Measurements from ENCODE around the gene MARK1.

Gene MARK1
- 0 to 0.04 reads per million in 2 experiments for total RNA-seq

GRCh38 chr1:220527908-220528678 lies at the start of gene MARK1:
Gene MARK1, plus strand, starts transcription at chr1:220528136. Its CDS starts 687 bp downstream, at chr1:220528823.
- DNase-seq (ENCODE audit: low read depth), result no peak

- DNase-seq (ENCODE audit: low read depth), result no peak
These were observed 44.2 kb upstream of the MARK1 start for GRCh38 chr1:220483700-220484099.

GRCh38 chr1:220484135-220484534 lies 43.8 kb upstream of the MARK1 start:
- no peak for DNase-seq (ENCODE audit: low read depth)

- DNase-seq (ENCODE audit: low read depth), result no peak
These were observed 42.8 kb upstream of the MARK1 start for GRCh38 chr1:220485131-220485530.

- DNase-seq (ENCODE audit: low read depth), result no peak
These were observed 42.1 kb upstream of the MARK1 start for GRCh38 chr1:220485791-220486190.

GRCh38 chr1:220487297-220487820 lies 40.6 kb upstream of the MARK1 start:
- DNase-seq (ENCODE audit: low read depth), result no peak

GRCh38 chr1:220491891-220492290 lies 36.0 kb upstream of the MARK1 start:
- no peak for DNase-seq (ENCODE audit: low read depth)

- DNase-seq (ENCODE audit: low read depth), result no peak
These were observed 30.6 kb upstream of the MARK1 start for GRCh38 chr1:220497220-220497947.

- DNase-seq (ENCODE audit: low read depth), result no peak
These were observed 29.7 kb upstream of the MARK1 start for GRCh38 chr1:220498188-220498587.

GRCh38 chr1:220500372-220500771 lies 27.6 kb upstream of the MARK1 start:
- no peak for DNase-seq (ENCODE audit: low read depth)

- no peak for DNase-seq (ENCODE audit: low read depth)
These were observed 23.6 kb upstream of the MARK1 start for GRCh38 chr1:220504329-220504728.

- DNase-seq (ENCODE audit: low read depth), result no peak
These were observed 20.9 kb upstream of the MARK1 start for GRCh38 chr1:220507085-220507484.

- DNase-seq (ENCODE audit: low read depth), result no peak
These were observed 16.8 kb upstream of the MARK1 start for GRCh38 chr1:220511179-220511578.

- DNase-seq (ENCODE audit: low read depth), result no peak
These were observed 16.2 kb upstream of the MARK1 start for GRCh38 chr1:220511785-220512184.

- no peak for DNase-seq (ENCODE audit: low read depth)
These were observed 14.1 kb upstream of the MARK1 start for GRCh38 chr1:220513834-220514233.

GRCh38 chr1:220514256-220514655 lies 13.7 kb upstream of the MARK1 start:
- no peak for DNase-seq (ENCODE audit: low read depth)

GRCh38 chr1:220516014-220516721 lies 11.8 kb upstream of the MARK1 start:
- DNase-seq (ENCODE audit: low read depth), result no peak

- no peak for DNase-seq (ENCODE audit: low read depth)
These were observed 11.3 kb upstream of the MARK1 start for GRCh38 chr1:220516722-220517042.

GRCh38 chr1:220521778-220522177 lies 6.2 kb upstream of the MARK1 start:
- DNase-seq (ENCODE audit: low read depth), result no peak

GRCh38 chr1:220526294-220526693 lies 1.6 kb upstream of the MARK1 start:
- DNase-seq (ENCODE audit: low read depth), result no peak

- DNase-seq (ENCODE audit: low read depth), result no peak
These were observed 543 bp upstream of the MARK1 start for GRCh38 chr1:220527279-220527907.
